ENCODE data around the gene CLCN5. TPM values are rescaled to one million over a fixed set of nuclear protein-coding genes. Genes with fewer than 3 reads are reported as not detected.

The CLCN5 gene
- total and polyA plus RNA-seq, 11 donors, result 0.65 to 6.0 (median 2.5) TPM

DNA sequence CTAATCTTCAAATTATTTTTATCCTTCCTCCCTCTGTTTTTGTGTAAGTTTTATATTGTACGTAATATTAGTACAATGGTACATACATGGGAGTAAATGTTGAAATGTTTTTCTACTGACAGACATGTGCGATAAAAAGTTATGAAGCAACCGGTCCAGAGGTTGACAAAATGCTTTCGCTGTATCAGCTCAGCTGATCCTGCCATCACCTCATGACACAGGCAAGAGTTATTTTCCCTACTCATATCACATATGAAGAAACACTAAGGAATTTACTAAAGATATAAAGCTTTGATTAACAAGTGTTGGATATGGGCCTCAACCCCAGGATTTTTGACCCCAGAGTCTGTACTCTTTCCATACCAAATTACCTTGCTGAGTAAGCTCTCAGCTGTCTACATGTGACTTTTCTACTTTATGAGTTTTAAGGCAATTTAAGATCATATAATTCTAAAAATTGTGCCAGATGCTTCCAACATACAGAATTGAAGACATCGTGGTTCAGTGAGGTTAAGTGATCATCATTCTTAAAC lies 50.0 kb downstream of the CLCN5 start:
- no peak for ATAC-seq
- no peak for TF ChIP-seq POLR2A (IDR thresholded peaks at IDR 0.05)
- no peak for TF ChIP-seq CTCF (IDR thresholded peaks at IDR 0.05)

DNA sequence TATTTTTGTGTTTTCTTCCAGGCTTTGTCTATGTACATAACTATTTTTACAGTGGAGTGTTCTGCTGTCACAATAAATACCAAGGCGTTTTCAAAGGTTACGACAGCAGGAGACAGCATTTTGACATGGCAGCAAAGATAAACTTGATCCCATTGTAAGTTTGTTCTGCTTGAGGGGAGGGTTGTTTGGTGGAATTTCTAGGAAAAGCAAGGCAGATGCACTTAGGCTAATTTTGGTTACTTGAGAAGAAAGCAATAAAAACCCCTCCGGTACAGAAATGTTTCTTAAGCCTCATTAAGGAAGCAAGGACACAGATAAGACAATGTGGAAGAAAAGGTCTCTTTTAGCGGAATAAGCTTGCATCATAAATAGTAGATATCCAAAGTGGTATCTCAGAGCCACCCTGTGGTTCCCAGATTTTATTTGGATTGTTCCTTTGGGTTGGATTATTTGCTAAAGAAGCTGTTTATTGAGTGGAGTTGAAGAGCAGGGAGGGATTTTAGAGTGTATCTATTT lies 54.3 kb downstream of the CLCN5 start:
- H3K27me3 ChIP-seq, result peaks cover 0 to 12% (median 0%) of the 10 kb centered on the region in 9 donors
- ATAC-seq, result no peak

More for the DNA sequence above, 50.0 kb downstream of the CLCN5 start:
- peaks cover 0 to 3% (median 0%) of the 10 kb centered on the region in 9 donors for H3K27me3 ChIP-seq
- H3K9me3 ChIP-seq, result peaks cover 0 to 5% (median 0%) of the 10 kb centered on the region in 12 donors
- no peak overlapping the region for H3K27ac ChIP-seq
- H3K4me1 ChIP-seq, result no peaks in the 10 kb centered on the region
- 84 to 90% (median 88%) methylated on average over 5 of the region's 5 CpGs for WGBS, 4 donors
- intact Hi-C loops (cut with DNase I), result no loop called here
- H3K4me3 ChIP-seq, result no peak overlapping the region
- DNase-seq, result no peak
- H3K36me3 ChIP-seq, result no peaks in the 10 kb centered on the region

DNA sequence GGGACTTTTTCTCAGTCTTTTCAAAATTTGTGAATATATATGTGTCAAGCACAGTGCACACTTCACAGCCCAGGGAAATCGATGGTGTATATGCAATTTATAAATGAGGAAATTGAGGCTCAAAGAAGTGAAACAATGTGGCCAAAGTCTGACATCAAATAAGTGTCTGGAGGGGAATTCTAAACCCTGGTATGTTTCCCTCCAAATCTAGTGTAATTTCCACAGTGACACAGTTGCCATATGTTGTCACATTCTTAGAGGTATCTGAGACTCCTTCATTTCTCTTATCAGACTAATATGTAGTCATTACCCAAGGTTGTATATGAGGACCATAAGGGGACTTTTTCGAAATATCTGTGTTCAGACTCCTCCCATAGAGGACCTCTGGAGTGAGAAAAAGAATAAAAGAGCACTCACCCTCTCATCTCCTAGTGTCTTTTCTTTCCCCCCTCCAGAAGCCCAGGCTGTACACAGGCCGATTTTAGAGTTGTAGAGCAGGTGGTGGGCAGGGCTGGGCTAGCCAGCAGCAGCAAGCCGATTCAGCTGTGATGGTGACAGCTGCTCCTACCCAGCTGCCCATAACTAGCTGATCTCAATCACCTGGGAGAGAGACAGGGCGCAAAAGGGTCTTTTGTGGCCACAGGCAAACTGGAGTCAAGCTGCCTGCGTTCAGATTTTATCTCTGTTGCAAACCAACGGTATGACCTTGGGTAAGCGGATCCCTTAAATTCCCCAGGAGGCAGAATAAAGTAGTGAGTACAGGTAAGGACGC lies 55.1 kb downstream of the CLCN5 start:
- Histone ChIP-seq H3K36me3 (no peaks in the 10 kb centered on the region), H3K9me3 (no peaks in the 10 kb centered on the region), H3K27me3 (peaks cover 0 to 14% (median 0%) of the 10 kb centered on the region in 9 donors), H3K4me3 (no peak overlapping the region), H3K27ac (no peak overlapping the region), H3K4me1 (no peaks in the 10 kb centered on the region)
- DNase-seq, result no peak
- intact Hi-C loops (cut with DNase I), result no loop called here
- ATAC-seq, result no peak
- TF ChIP-seq CTCF (IDR thresholded peaks at IDR 0.05) (no peak), POLR2A (IDR thresholded peaks at IDR 0.05) (no peak)
- 61 to 70% (median 66%) methylated on average over 9 of the region's 9 CpGs for WGBS, 4 donors

More for the DNA sequence above, 54.3 kb downstream of the CLCN5 start:
- H3K27ac ChIP-seq, result no peak overlapping the region
- no peak for DNase-seq
- no peaks in the 10 kb centered on the region for H3K9me3 ChIP-seq
- WGBS, 4 donors, result 75 to 79% (median 78%) methylated on average over 4 of the region's 4 CpGs
- H3K36me3 ChIP-seq, result no peaks in the 10 kb centered on the region
- TF ChIP-seq CTCF (IDR thresholded peaks at IDR 0.05), result no peak
- TF ChIP-seq POLR2A (IDR thresholded peaks at IDR 0.05), result no peak
- H3K4me1 ChIP-seq, result no peaks in the 10 kb centered on the region
- intact Hi-C loops (cut with DNase I), result no loop called here
- no peak overlapping the region for H3K4me3 ChIP-seq

GRCh38 chrX:49978176-49978575 lies 55.8 kb downstream of the CLCN5 start:
- DNase-seq, result no peak
- no peak for ATAC-seq
- no peak overlapping the region for H3K27ac ChIP-seq
- WGBS, 4 donors, result 59 to 77% (median 68%) methylated on average over 2 of the region's 2 CpGs
- H3K36me3 ChIP-seq, result no peaks in the 10 kb centered on the region
- intact Hi-C loops (cut with DNase I), result no loop called here
- peaks cover 0 to 21% (median 0%) of the 10 kb centered on the region in 9 donors for H3K27me3 ChIP-seq
- H3K4me3 ChIP-seq, result no peak overlapping the region
- TF ChIP-seq POLR2A (IDR thresholded peaks at IDR 0.05), result no peak
- TF ChIP-seq CTCF (IDR thresholded peaks at IDR 0.05), result no peak
- H3K9me3 ChIP-seq, result no peaks in the 10 kb centered on the region
- H3K4me1 ChIP-seq, result no peaks in the 10 kb centered on the region

All from heart left ventricle (tissue), 16 donors.